HCT116 (cell line): Measurements from ENCODE around the gene RPL3.

Experiments used
- EZH2 ChIP-seq: fragments of 200-600 bp; sonication (generic); IDR thresholded peaks from 2 replicates; pipeline ENCODE4 v1.6.1; 2017; ENCODE audit warnings: antibody characterized with exemption, mixed run types
- FOSL1 ChIP-seq: IDR thresholded peaks from 2 replicates; pipeline ENCODE4 v1.6.1; 2012; ENCODE audit warnings: low read depth
- POLR2A ChIP-seq: IDR thresholded peaks from 2 replicates; pipeline ENCODE4 v1.7.0; 2011; ENCODE audit warnings: borderline replicate concordance; ENCODE audit not compliant: insufficient read depth, insufficient read length; ENCODE audit errors: extremely low read depth
- POLR2AphosphoS5 ChIP-seq: IDR thresholded peaks from 2 replicates; pipeline ENCODE4 v1.6.1; 2011; ENCODE audit warnings: mild to moderate bottlenecking, low read depth, low read length, moderate library complexity
- RAD21 ChIP-seq: IDR thresholded peaks from 2 replicates; pipeline ENCODE4 v1.6.1; 2012; ENCODE audit warnings: low read depth, mild to moderate bottlenecking
- REST ChIP-seq: IDR thresholded peaks from 2 replicates; pipeline ENCODE4 v1.6.1; 2012; ENCODE audit warnings: low read depth
- SRF ChIP-seq: IDR thresholded peaks from 2 replicates; pipeline ENCODE4 v1.6.1; 2012; ENCODE audit warnings: low read depth
- TCF7L2 ChIP-seq: IDR thresholded peaks from 2 replicates; pipeline ENCODE4 v1.7.0; 2011; ENCODE audit warnings: borderline replicate concordance, inconsistent platforms; ENCODE audit not compliant: insufficient read depth, insufficient read length; ENCODE audit errors: extremely low read depth
- ZFX ChIP-seq: fragments of 450-650 bp; IDR thresholded peaks from 2 replicates; pipeline ENCODE4 v1.6.1; 2017
- TF ChIP-seq, protein P1 (sequence below), 3 experiments: fragments of 200-600 bp in 1 of 3; sonication (generic) in 1 of 3; IDR thresholded peaks in 2 of 3; conservative IDR thresholded peaks in 1 of 3; 2 replicates each; pipeline ENCODE4 v1.5.1; 2012 to 2017; ENCODE audit warnings: low read depth in 2 of 3, low read length in 2 of 3, antibody characterized with exemption in 1 of 3, borderline replicate concordance in 1 of 3, control low read depth in 1 of 3, mild to moderate bottlenecking in 1 of 3, mixed read lengths in 1 of 3, mixed run types in 1 of 3, moderate library complexity in 1 of 3; ENCODE audit not compliant: insufficient read depth in 1 of 3

DNA sequence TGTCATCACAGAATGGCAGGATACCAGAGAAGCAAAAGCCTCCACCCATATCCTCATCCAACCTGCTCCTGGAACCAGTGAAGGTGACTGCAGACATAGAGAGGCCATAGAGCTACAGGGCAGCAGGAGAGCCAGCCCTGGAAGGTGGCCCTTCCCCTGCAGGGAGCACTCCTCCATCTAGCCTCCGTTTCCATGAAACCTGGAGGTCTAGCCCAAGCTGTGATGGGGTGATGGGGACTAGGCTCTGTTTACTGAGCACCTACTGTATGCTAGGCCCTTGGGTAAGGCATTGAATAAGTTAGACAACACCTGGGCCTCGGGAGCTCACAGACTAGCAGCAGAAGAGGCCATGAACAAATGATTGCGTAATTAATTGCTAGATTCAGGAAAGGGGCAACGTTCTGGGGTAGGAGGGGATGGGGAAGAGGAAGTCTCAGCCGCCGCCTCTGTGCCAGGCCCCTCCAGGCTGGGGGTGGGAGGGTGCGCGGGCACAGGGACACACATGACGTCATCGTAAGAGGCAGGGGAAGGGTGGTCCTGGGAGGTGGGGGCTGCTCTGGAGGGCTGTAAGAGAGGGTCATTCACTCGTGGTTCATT is 29.6 kb upstream of the RPL3 start:
- TF ChIP-seq RAD21 = no peak
- TF ChIP-seq, protein P1, sequence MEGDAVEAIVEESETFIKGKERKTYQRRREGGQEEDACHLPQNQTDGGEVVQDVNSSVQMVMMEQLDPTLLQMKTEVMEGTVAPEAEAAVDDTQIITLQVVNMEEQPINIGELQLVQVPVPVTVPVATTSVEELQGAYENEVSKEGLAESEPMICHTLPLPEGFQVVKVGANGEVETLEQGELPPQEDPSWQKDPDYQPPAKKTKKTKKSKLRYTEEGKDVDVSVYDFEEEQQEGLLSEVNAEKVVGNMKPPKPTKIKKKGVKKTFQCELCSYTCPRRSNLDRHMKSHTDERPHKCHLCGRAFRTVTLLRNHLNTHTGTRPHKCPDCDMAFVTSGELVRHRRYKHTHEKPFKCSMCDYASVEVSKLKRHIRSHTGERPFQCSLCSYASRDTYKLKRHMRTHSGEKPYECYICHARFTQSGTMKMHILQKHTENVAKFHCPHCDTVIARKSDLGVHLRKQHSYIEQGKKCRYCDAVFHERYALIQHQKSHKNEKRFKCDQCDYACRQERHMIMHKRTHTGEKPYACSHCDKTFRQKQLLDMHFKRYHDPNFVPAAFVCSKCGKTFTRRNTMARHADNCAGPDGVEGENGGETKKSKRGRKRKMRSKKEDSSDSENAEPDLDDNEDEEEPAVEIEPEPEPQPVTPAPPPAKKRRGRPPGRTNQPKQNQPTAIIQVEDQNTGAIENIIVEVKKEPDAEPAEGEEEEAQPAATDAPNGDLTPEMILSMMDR (IDR thresholded peaks at IDR 0.05 in 2 of 3, conservative IDR thresholded peaks at IDR 0.05 in 1 of 3; ENCODE audit: borderline replicate concordance in 1 of 3, insufficient read depth in 1 of 3, low read depth in 2 of 3, low read length in 2 of 3) = no peak
- no peak for TF ChIP-seq EZH2
- no peak for TF ChIP-seq POLR2A
- no peak for TF ChIP-seq REST
- no peak for TF ChIP-seq ZFX
- no peak for TF ChIP-seq POLR2AphosphoS5
- TF ChIP-seq SRF = no peak
- no peak for TF ChIP-seq FOSL1
- TF ChIP-seq TCF7L2 = no peak
